ENCODE measurements around the gene SLC15A1. TPM values are rescaled to one million over a fixed set of nuclear protein-coding genes. Genes with fewer than 3 reads are reported as not detected.

The SLC15A1 gene
- total RNA-seq, 2 donors from 2014 or later: 2.4 to 38.5 TPM

DNA sequence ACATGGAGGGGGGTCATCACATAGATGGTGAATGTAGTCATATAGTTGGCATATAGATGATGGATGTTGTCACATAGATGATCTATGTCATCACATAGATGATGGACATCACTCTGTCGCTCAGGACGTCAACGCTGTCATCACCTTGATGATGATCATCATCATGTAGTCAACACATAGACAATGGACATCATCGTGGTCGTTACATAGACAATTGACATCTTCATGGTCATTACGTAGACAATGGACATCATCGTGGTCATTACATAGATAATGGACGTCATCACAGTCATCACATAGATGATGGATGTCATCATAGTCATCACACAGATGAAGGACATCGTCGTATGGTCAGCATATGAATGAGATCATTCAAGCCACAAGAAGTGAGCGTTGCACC is 28.6 kb upstream of the SLC15A1 start:
- H3K4me3 ChIP-seq: no peak overlapping the region
- DNase-seq: no peak

DNA sequence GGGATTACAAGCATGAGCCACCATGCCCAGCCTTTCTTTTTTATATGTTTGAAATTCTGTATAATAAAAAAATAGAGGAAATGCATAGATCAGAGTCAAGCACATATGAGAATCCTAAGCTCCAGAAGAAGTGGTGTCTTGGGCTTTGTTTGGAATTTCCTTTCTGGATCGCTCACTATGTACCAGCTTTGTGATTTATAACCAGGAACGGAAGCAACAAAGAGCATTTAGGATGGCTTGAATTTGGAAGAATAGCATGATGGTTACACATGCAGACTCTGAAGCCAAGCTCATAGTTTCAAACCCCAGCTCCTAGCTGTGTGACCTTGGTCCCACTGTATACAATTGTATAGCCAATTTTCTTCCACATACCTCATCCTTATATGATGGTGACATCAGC is 28.0 kb upstream of the SLC15A1 start:
- no peak for DNase-seq
- Histone ChIP-seq H3K36me3 (no peaks in the 10 kb centered on the region), H3K4me3 (no peak overlapping the region), H3K27ac (no peak overlapping the region), H3K9ac (ENCODE audit: low read depth in 2 of 2, low read length in 2 of 2) (no peak overlapping the region), H3K27me3 (no peaks in the 10 kb centered on the region), H3K4me1 (no peaks in the 10 kb centered on the region), H3K9me3 (no peaks in the 10 kb centered on the region)
- intact Hi-C loops (cut with DNase I): no loop called here
- TF ChIP-seq, protein P1, sequence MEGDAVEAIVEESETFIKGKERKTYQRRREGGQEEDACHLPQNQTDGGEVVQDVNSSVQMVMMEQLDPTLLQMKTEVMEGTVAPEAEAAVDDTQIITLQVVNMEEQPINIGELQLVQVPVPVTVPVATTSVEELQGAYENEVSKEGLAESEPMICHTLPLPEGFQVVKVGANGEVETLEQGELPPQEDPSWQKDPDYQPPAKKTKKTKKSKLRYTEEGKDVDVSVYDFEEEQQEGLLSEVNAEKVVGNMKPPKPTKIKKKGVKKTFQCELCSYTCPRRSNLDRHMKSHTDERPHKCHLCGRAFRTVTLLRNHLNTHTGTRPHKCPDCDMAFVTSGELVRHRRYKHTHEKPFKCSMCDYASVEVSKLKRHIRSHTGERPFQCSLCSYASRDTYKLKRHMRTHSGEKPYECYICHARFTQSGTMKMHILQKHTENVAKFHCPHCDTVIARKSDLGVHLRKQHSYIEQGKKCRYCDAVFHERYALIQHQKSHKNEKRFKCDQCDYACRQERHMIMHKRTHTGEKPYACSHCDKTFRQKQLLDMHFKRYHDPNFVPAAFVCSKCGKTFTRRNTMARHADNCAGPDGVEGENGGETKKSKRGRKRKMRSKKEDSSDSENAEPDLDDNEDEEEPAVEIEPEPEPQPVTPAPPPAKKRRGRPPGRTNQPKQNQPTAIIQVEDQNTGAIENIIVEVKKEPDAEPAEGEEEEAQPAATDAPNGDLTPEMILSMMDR (IDR thresholded peaks at IDR 0.05): no peak

More for the DNA sequence above, 28.6 kb upstream of the SLC15A1 start:
- Histone ChIP-seq H3K9me3 (no peaks in the 10 kb centered on the region), H3K36me3 (no peaks in the 10 kb centered on the region), H3K27ac (no peak overlapping the region), H3K4me1 (no peaks in the 10 kb centered on the region), H3K9ac (ENCODE audit: low read depth in 2 of 2, low read length in 2 of 2) (no peak overlapping the region), H3K27me3 (no peaks in the 10 kb centered on the region)
- TF ChIP-seq, protein P1 (IDR thresholded peaks at IDR 0.05): no peak
- intact Hi-C loops (cut with DNase I): no loop called here

DNA sequence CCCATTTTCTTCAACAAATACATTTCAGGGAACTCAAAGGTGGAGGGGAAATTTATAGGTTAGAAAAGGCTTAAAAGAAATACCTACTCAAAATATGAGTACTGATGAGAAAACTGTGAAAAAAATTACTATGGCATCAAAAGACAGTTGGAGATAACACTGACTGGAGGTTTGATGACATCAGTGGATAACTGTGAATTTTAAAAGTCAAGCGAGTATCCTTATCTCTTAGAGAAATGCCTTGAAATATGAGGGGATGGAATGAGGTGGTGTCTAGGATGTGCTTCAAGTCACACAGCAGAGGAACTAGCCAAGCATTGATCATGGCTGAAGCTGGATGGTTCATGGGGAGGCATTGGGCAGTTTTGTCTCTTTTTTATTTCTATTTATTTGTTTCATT is 27.2 kb upstream of the SLC15A1 start:
- intact Hi-C loops (cut with DNase I): no loop called here
- DNase-seq: no peak
- Histone ChIP-seq H3K4me3 (no peak overlapping the region), H3K9me3 (no peaks in the 10 kb centered on the region), H3K27ac (no peak overlapping the region), H3K9ac (ENCODE audit: low read depth in 2 of 2, low read length in 2 of 2) (no peak overlapping the region), H3K27me3 (no peaks in the 10 kb centered on the region), H3K4me1 (no peaks in the 10 kb centered on the region), H3K36me3 (no peaks in the 10 kb centered on the region)
- TF ChIP-seq, protein P1 (IDR thresholded peaks at IDR 0.05): no peak

DNA sequence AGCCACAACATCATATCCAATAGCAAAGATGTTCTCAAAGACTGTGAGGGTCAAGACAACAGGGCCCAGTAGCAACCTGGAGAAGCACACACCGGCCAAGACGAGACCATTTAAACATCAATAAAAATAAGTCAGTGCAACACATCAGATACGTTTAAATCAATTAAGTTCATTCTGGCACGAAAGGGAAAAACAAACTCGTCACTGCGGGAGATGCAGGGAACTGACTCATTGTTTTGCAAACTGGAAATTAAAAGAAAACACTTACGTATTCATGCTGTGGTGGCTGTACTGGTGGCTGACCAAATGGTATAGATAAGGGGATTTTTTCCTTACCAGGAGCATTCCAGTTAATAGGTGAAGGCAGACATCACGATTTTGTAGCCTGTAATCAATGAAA is 26.3 kb upstream of the SLC15A1 start:
- Histone ChIP-seq H3K4me1 (no peaks in the 10 kb centered on the region), H3K27me3 (no peaks in the 10 kb centered on the region), H3K36me3 (no peaks in the 10 kb centered on the region), H3K9ac (ENCODE audit: low read depth in 2 of 2, low read length in 2 of 2) (no peak overlapping the region), H3K4me3 (no peak overlapping the region), H3K27ac (no peak overlapping the region), H3K9me3 (no peaks in the 10 kb centered on the region)
- TF ChIP-seq, protein P1 (IDR thresholded peaks at IDR 0.05): no peak
- intact Hi-C loops (cut with DNase I): no loop called here
- DNase-seq: no peak

DNA sequence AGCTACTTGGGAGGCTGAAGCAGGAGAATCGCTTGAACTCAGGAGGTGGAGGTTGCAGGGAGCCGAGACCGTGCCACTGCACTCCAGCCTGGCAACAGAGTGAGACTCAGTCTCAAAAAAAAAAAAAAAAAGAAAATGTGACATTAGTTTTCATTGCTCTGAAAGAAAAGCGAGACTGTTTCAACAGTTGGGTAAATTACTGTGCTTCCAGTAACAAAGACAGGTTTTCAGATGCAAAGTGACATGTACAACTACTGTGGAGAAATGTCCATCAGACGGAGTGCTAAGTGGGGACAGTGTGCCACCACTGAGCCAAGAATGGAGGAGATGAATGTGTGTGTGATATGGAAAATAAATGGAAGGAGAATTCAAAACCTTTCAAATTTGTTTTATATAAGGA is 24.2 kb upstream of the SLC15A1 start:
- no peaks in the 10 kb centered on the region for H3K27me3 ChIP-seq
- H3K4me1 ChIP-seq: no peaks in the 10 kb centered on the region
- no peaks in the 10 kb centered on the region for H3K9me3 ChIP-seq
- TF ChIP-seq, protein P1 (IDR thresholded peaks at IDR 0.05): no peak
- intact Hi-C loops (cut with DNase I): no loop called here
- DNase-seq: no peak
- H3K36me3 ChIP-seq: no peaks in the 10 kb centered on the region
- no peak overlapping the region for H3K27ac ChIP-seq
- H3K9ac ChIP-seq (ENCODE audit: low read depth in 2 of 2, low read length in 2 of 2): no peak overlapping the region
- H3K4me3 ChIP-seq: no peak overlapping the region

Data from colonic mucosa (tissue), 4 donors.